HG02981 (cell line): ENCODE results near the gene STIM1.

Source experiments
- ATAC-seq: cut with Tn5 transposase; IDR thresholded peaks from one replicate; pipeline ENCODE4 v1.9.1; 2021; ENCODE audit warnings: mild to moderate bottlenecking, moderate library complexity; ENCODE audit not compliant: unreplicated experiment

The STIM1 gene

DNA sequence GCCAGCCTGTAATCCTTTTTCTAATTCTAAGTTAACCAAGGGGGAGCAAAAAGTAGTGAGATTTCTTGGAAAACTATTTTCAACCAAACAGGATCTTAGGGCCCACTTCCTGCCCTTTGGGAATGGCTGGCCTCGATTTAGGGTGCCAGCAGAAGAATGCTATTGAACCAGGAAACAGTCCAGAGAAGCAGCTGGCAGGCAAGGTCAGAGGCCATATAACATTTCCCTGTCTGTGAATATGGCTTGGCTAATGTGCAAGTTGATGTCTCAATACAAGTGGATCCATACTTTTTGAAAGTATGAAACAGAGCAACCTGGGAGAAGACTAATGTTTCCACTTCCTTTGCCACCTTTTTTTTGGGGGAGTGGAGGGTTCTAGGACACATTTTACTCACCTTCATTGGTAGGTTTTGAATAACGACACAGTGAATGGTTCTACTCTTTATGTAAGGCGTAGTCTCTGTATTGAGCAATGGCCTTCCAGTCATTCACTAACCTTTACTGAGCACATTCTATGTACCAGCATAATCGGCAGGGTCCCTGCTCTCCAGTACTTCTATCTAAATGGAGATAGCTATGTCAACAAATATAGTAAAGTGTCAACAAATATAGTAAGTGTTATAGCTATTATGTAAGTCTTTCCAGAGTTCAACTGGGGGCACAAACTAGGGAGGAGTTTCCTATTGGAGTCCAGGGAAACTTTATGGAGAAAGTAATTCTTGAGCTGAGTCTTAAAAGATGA, 204.9 kb downstream of the STIM1 start:
- no peak for ATAC-seq

DNA sequence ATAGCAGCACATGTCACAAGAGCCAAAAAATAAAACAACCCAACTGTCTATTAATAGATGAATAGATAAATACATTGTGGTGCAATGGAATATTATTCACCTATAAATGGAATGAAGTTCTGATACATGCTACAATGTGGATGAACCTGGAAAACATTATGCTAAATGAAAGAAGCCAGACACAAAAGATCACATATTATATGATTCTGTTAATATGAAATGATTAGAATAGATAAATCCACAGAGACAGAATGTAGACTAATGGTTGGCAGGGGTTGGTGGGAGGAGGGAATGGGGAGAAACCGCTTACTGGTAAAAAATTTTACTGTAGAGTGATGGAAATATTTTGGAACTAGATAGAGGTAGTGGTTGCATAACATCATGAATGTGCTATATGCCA, 206.2 kb downstream of the STIM1 start:
- ATAC-seq: no peak

DNA sequence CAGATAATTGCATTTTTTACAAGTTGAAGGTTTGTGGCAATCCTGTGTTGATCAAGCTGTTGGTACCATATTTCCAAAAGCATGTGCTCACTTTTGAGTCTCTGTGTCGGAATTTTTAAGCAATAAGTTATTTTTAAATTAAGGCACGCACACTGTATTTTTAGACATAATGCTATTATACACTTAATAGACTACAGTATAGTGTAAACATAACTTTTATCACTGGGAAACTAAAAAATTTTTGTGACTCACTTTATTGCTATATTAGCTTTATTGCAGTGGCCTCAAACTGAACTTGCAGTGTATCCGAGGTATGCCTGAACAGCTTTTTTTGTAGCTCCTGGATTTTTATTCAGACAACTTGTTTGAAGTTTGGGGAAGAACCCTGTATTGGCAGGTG, 207.9 kb downstream of the STIM1 start:
- no peak for ATAC-seq

DNA sequence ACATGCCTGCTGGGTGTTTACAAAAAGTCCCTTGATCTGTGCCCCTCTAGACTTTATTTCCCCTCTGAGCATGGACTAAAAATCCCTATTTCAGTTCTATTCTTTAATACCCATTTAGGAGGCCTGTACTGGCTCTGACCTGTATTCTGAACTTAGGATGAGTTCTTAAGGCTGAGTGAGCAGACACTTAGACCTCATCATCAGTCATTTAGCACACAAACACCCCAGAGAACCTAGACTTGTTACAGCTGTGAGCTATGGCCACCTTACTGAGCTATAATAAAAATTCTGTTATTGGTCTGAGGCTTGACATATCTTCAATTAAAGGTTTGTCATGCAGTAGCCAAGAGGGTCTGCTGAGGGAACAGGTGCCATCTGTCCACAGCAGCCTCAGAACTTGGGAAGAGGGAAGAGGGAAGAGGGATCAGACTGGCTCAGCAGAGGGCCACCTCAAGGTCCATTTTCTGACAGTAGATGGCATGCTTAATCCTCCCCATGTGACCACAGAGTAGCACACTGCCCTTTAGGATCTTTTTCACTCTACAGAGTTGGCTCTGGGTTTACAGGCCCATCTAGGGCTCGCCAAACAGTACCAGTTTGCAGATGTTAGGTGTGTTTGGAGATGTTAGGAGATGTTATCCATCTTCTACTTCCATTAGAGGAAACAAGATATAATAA, 209.0 kb downstream of the STIM1 start:
- no peak for ATAC-seq

DNA sequence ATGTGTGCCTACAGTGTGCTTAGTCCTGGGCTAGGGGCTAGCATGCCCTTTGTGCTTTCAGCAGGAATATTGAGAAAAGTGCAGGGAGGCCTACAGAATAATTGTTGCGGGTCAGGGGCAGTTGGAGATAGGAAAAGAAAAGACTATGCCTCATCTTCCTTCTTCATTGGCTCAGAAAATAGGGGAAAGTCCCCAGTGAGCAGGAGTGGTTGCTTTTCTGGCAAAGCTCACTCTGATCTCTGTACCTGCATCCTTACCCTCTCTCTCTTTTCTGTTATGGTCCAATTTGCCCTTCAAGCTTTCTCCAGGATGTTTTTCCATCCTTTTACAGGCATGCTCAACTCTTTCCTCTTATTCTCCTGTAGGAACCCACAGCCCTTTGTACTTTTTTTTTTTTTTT, 209.6 kb downstream of the STIM1 start:
- no peak for ATAC-seq

DNA sequence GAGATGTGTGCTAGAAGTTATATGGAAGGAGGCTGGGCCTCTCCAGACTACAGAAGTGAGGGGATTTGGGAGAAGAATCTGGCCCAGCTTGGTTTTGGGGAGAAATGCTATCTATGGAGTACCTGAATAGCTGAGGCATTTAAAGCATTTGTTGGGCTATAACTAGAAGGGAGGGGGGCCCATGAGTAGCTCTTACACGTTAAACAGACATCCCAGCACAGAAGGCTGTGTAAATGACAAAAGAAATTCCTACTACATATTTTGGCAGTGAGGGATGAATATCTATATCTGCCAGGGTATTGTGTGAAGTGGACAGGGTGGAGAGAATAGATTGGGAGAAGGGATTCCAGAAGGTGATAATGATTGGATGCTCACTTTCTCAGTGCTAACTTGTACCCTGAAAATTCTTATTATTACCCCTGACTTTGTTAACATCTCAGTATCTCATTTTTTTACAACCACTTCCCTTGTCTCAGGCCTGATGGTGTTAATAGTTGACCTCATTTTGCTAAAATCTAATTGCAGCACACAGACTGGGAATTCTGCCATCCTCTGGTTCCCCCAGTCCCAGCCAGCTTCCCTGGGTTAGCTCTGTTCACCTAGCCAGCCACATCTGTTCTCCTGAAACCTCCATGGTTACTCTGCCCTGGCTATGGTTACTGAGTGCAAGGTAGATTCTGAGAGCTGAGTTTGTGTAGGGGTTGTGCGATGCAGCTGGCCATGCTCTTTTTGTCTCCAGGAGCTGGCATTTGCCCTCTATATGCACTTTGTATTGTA, 210.3 kb downstream of the STIM1 start:
- no peak for ATAC-seq

DNA sequence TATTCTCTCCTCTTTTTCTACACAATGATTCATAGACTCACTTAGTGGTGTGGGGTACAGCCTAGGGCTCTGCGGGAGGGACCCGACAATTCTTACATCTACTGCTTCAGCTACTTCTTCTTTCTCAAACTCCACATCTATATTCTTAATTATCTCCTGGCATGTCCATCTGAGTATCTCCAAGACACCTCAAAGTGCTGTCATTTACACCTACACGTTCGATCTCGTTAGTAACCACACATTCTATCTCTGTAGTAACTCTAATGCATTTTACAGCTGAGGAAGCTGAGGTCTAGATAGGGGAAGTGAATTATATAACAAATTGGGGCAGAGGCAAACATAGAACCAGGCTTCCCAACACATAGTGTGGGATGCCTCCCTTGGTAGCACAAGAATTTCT, 211.4 kb downstream of the STIM1 start:
- no peak for ATAC-seq

DNA sequence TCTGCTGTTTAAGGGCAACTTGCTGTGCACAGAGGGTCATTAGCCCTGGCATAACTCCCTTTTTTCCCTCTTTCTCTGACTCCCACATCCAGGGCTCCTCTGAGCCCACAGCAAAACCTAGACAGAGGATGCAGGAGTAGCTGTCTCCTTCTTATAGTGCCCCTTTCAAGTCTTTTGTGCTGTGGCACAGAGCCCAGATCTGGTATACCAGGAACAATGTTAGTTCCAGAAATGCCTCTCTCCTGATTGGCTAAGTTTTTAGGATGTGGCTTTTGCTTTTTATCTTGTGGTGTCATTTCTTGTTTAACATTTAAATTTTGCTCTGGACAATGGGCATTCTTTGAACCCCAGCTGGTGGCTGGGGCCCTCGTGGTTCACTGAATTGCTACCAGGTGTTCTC, 213.5 kb downstream of the STIM1 start:
- no peak for ATAC-seq

DNA sequence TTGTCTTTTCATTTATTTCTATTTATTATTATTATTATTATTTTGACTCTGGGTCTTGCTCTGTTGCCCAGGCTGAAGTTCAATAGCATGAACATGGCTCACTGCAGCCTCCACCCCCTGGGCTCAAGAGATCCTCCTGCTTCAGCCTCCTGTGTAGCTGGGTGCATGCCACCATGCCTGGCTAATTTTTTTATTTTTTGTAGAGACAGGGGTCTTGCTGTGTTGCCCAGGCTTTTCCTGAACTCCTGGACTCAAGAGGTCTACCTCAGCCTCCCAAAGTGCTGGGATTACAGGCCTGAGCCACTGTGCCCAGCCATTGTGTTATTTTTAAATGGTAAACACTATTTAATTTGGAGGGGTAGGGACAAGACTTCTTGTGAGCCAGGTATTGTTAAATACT, 215.9 kb downstream of the STIM1 start:
- ATAC-seq: no peak

DNA sequence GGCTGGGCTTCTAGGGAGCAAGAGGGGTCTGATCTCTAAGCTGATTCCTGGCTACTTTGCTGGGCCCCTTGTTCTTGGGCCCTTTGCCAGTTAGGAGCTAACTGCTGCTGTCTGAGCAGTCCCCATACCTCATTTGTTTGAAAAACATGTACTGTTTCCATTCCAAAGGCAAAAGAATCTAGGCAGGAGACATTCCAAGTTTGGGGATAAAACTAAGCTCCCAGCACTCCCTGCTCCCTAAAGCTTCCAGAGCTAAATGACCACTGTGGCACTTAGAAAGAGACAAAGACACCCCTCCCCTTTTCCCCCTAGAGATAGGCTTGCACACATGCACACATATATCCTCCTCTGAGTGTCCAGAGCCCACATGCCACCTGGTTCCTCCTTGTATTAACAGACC, 216.4 kb downstream of the STIM1 start:
- no peak for ATAC-seq

DNA sequence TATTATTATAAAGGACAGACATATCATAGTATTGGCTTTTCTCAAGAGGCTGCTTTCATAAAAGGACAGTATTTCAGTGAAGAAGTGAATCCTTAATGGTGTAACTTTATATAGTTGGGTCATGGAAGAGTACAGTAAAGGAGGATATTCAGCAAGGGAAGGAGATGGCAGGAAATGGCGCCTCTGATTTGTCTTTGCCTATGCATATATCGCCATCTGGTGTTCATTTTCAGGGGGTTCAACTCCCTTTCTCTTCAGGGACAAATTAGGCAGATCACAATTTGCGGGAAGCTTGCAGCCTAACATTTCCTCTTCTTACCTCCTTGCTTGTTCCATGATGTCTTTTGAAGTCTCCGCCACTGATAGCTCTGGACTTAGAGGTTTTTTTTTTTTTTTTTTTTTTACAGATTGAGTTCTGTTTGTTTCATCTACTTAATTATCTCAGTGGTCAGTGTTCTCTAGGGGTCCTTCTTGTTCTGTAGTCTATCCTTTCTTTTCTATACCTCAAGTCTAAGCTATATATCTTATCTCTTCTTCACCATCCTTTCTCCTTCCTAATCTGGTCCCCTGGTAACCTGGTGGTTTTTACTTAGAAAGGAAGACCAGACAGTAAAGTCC, 217.3 kb downstream of the STIM1 start:
- ATAC-seq: no peak

DNA sequence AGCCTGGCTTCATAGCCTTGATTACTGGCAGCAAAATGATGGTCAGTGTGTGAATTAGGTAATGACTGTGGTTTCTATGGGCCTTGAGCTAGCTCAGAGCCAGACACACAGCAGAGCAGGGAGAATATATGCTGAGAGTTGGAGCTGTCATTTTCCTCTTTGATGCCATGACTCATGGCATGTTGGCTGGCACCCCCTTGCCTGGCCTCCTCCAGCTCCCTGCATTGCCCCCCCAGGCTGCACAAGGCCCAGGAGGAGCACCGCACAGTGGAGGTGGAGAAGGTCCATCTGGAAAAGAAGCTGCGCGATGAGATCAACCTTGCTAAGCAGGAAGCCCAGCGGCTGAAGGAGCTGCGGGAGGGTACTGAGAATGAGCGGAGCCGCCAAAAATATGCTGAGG, 218.8 kb downstream of the STIM1 start:
- ATAC-seq: no peak

DNA sequence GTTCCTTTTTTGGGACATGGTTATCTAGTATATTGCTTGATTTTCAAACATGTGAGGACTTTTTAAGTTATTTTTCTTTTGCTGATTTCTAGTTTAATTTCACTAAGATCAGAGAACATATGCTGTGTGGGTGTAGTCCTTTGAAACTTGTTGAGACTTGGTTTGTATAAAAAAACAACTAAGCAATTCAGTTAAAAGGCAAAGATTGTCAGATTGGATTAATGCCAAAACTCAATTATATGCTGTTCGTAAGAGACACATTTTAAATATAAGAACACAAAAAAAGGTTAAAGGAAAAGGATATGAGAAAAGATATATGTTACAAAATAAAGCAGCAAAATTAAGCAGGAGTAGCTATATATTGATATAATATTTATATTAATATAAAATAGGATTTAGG, 221.3 kb downstream of the STIM1 start:
- no peak for ATAC-seq

DNA sequence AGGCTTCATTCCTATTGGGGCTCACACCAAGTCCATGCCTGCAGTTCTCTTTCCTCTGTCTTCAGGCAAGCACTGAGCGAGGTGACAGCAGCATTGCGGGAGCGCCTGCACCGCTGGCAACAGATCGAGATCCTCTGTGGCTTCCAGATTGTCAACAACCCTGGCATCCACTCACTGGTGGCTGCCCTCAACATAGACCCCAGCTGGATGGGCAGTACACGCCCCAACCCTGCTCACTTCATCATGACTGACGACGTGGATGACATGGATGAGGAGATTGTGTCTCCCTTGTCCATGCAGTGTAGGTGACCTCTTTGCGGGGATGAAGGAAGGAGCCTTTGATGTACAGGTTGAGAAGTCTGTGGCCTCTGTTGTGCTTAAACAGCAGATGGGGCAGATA, 227.7 kb downstream of the STIM1 start:
- ATAC-seq: no peak

DNA sequence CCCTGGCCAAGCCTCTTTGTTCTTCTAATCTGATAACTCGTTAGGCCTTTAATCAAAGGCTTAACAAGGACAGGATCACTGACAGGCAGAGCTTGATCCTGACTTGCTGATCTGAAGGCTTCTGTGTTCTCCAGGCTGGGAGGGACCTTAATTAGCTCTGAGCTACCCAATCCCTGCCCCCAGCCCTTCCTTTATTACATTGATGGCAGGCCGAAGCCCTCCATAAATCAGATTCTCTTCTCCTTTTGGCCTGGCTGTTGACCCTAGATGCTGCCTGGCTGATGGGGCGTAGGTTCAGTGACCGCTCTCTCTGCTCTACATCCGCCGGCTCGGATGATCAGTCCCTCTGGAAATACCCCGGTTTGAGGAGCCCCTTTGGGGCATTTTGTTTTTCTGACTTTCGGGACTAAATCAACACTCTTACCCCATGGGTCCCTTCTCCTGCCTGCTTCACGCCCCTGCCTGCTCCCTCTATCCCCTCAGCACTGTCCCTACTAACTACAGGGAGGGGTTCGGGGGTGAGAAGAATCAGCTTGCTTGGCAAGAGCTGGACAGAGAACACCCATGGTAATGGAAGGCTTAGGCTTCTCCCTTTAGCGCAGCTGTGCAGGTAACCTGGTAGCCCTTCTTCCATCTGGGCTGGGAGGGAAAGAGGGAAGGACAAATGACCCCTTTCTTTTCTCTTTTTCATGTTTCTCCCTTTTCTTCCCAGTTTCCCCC, 229.1 kb downstream of the STIM1 start:
- no peak for ATAC-seq

DNA sequence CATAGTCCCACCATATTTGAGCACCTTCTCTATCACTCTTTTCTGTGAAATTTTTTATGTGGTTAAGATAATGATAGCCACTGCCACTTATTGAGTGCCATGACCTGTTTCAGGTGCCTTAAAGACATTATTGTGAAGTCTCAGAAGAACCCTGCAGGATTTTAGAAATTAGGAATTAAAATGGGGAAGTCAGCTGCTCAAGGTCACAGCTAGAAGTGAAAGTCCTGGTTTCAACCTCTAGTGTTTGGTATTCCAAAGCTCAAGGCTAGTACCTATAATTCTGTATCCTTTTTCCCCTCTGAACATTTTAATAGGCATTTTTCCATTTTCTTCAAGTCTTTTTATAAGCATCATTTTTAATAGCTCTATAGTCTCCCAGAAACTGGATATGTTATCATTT, 230.1 kb downstream of the STIM1 start:
- no peak for ATAC-seq

DNA sequence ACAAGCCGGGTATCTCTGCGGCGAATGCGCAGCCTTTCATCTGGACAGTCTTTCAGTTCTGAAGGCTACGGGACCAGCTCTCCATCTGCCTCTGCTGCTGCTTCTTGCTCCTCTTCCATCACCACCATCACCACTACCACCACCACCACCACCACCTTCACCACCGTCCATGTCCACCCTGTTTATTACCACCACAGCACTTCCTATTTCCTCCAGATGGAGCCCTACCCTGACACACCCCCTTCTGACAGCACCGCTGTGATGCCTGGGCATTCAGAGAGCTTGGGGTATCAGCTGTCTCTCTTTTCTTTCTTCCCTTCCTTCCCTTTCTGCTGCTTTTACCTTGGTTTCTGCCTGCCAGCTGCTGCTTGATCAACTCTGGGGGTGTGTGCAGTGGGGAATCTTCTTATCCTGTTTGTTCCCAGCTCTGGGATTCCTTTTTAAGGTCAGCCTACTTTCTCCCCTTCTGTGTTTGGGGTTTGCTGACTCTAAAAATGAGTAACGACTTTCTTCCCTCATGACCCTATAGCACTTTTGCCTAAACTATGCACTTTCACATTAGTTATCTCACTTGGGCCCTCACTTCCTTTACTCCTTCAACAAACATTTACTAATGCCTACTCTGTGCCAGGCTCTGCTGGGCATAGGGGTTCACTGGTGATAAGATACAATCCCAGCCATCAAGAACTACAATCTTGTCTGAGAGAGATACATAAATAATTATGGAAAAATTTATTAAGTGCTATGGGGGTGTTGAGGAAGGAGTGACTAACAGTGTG, 231.3 kb downstream of the STIM1 start:
- no peak for ATAC-seq

DNA sequence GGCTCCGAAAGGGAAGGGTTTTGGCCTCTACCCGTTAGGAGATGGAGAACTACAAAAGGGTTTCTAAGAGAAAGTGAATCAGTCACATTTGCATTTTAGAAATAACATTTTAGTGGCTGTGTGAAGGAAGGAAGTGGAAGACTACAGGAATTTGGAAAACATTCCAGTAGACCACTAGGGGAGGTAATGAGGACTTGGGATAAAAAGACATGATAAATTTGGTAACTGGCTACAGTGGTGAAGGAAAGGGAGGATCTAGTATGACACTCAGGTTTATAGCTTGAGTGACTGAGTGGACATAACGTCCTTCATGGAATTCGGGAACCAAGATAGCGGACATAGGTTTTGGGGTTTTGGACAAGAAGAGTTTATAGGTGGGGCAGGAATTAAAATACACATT, 232.1 kb downstream of the STIM1 start:
- no peak for ATAC-seq

DNA sequence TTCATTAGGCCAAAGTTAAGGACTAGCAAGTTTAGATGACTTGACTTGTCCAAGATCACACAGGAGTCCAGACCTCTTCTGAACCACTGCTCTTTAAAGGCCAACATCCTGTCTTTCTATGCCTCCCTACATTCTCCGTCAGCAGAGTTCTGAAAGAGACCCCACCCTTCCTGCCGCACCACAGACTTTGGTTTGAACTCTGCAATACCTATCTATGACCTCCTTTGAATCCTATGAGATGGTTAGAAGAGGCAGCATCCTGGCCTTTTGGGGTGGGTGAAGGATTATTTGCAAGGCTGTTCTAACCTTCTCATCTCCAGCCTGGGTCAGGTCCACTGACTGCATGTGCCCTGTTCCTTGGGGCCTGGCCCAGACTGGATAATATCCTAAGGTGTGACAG, 234.8 kb downstream of the STIM1 start:
- no peak for ATAC-seq

DNA sequence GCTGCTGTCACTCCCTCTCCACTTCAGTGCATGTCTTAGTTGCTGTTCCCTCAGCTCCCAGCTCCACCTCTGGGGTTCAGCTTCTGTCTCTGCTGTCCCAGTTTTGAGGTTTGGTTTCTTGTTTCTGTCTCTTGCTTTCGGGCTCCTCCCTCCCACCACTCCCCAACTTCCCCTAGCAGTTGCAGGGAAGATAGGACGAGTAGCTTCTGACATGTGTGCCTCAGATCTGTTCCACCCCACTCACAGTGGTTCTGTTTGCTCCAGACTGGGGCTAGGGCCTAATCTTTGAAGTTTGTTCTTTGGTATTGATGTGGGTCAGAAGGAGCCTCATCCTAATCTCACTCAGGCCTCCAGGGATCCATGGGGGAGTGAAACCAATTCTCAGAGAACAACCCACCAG, 236.6 kb downstream of the STIM1 start:
- no peak for ATAC-seq
